ENCODE measurements around the gene SIMC1.

DNA sequence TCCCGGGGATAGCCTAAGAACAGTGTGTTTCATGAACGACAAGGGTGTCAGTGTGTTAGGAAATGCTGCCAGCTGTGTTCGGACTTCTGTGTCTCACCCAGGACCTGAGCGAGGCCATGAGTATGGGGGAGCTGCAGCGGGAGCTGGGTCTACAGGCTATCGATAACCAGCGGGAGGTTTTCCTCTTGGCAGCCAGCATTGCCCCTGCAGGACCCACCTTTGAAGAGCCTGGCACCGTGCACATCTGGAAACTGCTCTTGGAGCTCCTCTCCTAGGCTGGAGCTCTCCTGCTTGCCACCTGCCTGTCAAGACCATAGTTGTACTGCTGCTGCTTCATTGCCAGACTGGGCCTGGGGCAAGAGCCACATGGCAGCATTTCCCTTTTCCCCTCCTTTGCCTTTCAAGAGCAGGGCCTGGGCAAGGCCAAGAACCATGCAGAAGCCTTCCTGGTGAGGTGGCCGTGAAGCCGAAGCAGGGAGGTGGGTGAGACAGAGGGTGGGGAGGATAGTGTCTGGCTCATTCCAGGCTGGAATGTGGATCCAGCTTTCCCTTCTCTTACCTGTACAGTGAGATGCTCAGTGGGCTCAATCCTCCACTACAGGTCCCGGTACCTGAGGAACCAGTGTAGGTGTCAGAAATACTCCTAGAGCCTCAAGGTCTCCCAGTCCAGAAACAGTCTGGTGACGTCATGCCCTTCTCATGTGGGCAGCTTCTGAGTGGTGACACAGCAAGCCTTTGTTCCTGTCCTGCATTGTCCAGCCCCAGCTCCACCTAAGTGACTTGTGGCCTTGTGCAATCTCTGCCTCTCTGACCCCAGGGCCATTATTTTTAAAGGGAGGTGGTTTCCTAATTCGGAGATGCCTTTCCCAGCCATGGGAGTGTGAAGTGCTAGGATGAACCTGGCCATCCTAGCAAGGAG, 133.7 kb downstream of the SIMC1 start:
- no peak for TF ChIP-seq POLR2A (IDR thresholded peaks at IDR 0.05; ENCODE audit: low read depth, low read length)
- TF ChIP-seq PAX5 (IDR thresholded peaks at IDR 0.05; ENCODE audit: insufficient read depth, low read length, severe bottlenecking) = no peak
- TF ChIP-seq TAF1 (IDR thresholded peaks at IDR 0.05; ENCODE audit: low read depth, low read length) = no peak
- no peak for TF ChIP-seq POLR2AphosphoS5 (IDR thresholded peaks at IDR 0.05; ENCODE audit: low read depth, low read length)
- TF ChIP-seq SPI1 (IDR thresholded peaks at IDR 0.05; ENCODE audit: low read depth, low read length) = no peak
